Activated CD4-positive, CD25-positive, alpha-beta regulatory T cell (primary cell): ENCODE results near the gene DDX3Y.

Experiments used
- DNase-seq, 4 experiments: peaks; one replicate each; lab custom pipeline; 2025; lab: John Stamatoyannopoulos, UW

Gene DDX3Y

DNA sequence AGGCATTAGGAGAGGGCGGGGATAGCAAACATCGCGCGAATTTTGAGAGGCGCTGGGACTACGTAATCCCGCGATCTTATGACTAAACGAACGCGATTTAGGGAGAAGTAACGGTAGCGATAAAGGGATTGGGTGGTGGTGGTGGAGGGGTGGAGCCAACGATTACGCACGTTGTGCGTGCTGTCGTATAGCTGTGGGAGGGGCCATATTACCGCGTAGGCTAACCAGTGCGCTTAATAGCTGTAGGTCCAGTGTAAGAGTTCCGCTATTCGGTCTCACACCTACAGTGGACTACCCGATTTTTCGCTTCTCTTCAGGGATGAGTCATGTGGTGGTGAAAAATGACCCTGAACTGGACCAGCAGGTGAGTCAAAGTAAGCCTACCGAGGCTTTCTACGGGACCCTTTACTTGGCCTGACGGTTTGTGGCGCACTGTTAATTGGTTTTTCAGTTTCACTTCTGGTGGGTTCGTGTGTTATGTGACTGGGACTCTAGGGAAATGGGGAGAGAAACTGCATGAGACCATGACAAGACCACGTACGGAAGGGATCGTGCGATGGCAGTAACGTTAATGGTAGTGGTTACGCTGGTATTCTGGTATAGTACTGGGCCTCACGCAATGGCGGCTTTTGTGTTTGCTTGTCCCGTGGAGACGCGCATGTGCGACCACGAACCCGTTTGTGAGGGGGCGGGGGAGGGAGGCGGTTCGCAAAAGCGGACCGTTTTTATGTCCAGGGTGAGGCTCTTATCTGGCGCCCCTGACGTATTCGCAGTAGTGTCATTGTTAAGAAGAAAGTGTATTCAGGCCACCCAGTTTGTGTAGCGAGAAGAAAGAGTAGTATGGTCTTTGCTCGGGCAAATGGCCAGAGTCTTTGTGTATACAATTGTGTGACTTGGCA is at the start of gene DDX3Y:
Gene DDX3Y, plus strand, starts transcription at position 251 of the 899 bp plus-strand sequence. Its CDS starts 69 bp downstream, at position 320.
- peak; percentile 21 to 62 (median 55) for DNase-seq

DNA sequence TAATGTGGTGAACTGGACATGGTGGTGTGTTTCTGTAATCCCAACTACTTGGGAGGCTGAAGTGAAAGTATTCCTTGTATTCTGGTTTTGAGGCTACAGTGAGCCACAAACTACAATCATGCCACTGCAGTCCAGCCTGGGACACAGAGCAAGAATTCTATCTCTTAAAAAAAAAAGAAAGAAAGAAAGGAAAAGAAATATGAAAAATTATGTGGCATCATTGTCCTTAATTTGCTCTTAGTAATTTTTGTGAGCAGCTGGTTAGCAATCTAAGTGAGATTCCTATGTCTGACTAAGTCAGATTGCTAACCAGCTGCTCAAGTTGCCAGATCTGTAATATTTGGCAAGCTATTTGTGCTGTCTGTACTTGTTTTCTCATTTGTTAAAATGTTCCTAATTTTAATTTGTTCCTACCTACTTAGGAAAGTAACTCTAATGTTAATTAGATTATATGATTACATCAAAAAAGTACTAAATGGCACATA is 48.8 kb upstream of the DDX3Y start:
- no peak for DNase-seq

DNA sequence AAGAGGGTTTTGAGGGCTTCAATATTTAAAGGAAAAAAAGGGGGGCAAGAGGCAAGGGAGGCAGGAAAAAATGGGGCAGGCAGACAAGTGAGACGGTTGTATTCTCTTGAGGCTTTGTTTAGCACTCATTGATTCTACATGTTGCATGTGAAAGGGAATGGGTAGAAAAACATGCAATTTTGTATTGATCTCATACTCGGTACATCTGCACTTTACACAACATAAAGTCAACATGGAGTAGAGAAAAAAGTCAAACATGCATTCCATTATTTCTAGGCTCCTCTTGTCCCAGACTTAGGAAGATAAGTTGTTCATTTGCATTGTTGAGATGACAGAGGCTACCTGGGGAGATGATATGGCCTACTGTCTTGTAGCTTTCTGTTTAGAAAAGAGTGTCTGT is 36.7 kb upstream of the DDX3Y start:
- DNase-seq: no peak

DNA sequence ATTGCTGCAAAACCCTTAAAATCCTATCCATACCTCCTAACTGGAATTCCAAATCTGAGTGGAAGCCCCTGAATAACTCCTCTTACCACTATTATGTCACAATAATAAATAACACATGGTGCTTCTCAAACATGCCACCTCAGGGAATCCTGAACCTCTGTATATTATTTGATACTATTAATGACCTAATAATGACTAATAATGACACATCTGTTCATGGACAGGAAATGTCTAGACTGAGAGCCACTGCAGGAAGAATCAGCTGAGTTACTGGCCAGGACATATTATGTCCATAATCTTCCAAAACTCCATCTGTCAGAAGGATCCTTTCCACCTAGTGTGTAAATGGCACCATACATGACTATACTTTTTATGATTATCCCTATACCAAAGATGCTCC is 7.7 kb upstream of the DDX3Y start:
- no peak for DNase-seq

DNA sequence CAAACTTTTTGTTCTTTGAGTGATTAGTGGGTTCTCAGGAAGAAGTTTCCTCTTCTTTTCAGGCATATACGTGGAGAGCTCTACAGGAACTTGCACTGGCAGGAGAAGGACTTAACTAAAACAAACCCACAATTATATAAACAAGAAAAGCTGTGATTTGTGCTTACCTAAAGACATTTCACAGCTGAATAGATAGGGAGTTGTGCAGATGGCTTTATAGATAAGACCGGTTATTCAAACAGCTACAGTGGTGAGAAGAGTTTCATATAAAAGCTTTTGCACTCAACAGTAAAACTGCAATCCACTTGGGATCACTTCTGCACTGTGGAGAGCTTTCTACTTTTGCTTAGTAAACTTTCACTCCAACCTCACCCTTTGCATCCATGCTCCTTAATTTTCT is 6.1 kb upstream of the DDX3Y start:
- no peak for DNase-seq

DNA sequence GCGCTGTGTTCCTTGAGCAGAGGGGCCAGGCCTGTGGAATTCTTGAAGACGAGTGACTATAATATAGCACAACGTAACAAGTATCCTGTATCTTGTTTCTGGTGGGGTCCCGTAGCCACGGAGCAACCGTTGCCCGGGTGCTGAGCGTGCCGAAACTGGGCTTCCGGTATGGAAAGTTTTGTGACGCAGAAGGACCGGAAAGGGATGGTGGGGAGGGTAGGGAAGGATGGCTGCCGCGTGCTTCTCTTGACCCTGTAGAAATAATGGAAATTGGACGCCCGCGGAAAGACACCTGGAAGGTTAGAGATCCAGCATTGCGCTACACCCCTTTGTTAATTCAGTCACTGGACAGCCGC is 827 bp downstream of the DDX3Y start:
- DNase-seq: peak; percentile 6 to 35 (median 28)

DNA sequence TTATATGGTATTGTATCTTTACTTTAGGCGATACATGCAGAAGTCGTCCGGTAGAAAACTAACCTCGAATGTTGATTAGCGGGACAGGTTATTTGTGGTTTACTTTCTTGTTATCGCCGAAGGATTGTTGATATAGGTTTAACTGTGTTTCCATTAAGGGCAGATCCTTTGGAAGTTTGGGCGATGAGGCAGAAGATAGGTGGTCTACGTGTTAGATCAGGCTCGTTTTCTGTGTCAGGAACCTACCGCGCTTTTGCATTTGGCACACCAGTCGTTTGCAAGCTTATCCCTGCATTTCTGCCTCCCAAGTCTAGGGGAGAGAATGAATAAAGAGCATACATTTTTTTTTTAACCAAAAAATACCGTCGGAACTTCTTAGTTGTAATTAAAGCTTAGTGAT is 1.2 kb downstream of the DDX3Y start:
- DNase-seq: no peak

DNA sequence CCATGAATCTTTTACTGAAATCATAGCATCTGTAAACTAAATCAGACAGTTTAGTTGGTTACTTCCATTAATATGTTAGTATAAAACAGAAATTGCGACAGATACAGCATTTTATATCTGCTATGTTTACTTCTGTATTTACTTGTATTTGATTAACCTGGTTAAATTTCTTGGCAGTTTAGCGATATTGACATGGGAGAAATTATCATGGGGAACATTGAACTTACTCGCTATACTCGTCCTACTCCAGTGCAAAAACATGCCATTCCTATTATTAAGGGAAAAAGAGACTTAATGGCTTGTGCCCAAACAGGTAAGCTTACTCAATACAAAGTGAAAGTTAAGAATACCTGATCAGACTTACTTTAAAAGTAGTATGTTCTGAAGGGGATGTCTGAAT is 8.9 kb downstream of the DDX3Y start:
- no peak for DNase-seq

DNA sequence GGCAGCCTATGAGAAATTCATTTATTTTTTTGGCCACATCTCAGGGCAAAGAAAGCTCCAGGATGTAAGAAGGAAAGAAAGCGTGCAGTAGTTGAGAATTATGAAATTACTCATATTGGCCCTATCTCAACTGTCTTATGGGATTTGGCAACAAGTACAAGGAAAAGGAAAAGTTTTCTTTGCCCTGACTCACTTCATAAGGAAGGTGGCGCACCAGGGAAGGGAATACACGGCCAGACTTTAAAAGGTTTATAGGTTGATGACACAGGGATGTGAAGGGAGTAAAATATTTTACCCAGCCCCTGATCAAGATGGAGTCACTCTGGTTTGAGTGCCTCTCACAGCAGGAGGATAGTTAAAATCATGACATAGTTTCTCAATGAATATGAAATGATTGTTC is 23.4 kb downstream of the DDX3Y start:
- no peak for DNase-seq

DNA sequence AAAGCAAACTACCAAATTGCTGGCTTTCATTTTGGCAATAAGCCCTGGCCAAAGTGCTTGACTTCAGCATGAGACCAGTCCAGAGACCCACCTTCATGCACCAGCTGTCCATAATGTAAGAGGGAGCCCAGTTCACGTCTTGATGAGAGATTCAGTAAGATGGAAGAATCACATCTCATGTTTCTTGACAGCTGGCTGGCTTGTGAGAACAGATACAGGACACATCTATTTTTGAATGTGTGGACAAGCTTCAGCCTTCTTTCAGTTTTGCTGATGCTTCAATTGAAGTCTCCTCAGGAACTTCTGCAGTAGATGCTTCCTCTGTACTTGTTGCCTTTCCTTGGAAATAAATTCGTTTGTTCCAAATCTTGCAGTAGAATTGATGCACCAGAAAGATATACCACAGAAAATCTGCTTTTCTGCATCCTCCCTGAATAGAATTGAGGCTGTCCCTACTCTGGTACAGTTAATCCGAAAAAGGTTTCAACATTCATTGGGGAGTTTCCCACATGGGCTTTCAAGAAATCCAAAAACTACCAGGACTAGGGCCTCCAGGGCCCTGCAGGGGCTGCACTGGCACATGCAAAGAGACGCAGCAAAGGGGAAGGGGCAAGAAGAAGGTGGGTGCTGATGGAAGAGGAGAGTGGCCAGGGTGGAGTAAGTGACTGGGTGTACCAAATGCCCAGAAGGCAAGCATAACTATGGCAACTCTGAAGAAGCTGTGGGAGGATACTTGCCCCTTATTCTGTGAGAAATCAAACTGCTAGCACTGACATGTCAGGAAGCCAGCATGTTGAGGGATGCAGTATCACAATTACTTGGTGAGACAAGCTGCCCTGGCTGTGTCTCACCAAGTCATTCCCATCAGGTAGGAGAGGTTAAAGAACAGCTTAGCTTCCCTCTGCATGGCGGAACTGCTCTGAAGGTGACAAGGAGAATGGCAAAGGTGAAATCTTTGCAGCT is 37.3 kb downstream of the DDX3Y start:
- DNase-seq: no peak
